ENCODE measurements around the gene ETV3L. TPM values are rescaled to one million over a fixed set of nuclear protein-coding genes. Genes with fewer than 3 reads are reported as not detected.
A peak's percentile ranks its signal among the peaks of the same experiment; 100 is the strongest.

Gene ETV3L
- total RNA-seq, 2 donors from 2014 or later: not detected

GRCh38 chr1:157137408-157138219 is 38.0 kb upstream of the ETV3L start:
- no peak for ATAC-seq (replicated peaks in 1 of 2)
- peak overlapping the region; percentile 97 for H3K27ac Mint-ChIP-seq

GRCh38 chr1:157137046-157137407 is 37.4 kb upstream of the ETV3L start:
- DNase-seq (no peak), ATAC-seq (replicated peaks in 1 of 2) (no peak)
- H3K4me3 Mint-ChIP-seq: peak overlapping the region; percentile 96 to 98
- H3K36me3 Mint-ChIP-seq (ENCODE audit: insufficient read depth in 2 of 2): peaks cover 27 to 38% of the 10 kb centered on the region in 2 donors
- H3K9me3 Mint-ChIP-seq: no peaks in the 10 kb centered on the region
- peak overlapping the region; percentile 97 for H3K27ac Mint-ChIP-seq
- no peaks in the 10 kb centered on the region for H3K27me3 Mint-ChIP-seq (ENCODE audit: low read depth)
- H3K4me1 Mint-ChIP-seq (ENCODE audit: low read depth): peaks cover 88% of the 10 kb centered on the region

More at GRCh38 chr1:157137408-157138219, 38.0 kb upstream of the ETV3L start:
- peak overlapping the region; percentile 96 to 98 for H3K4me3 Mint-ChIP-seq
- DNase-seq: no peak
- H3K36me3 Mint-ChIP-seq (ENCODE audit: insufficient read depth in 2 of 2): peaks cover 27 to 33% of the 10 kb centered on the region in 2 donors
- no peaks in the 10 kb centered on the region for H3K27me3 Mint-ChIP-seq (ENCODE audit: low read depth)
- H3K9me3 Mint-ChIP-seq: no peaks in the 10 kb centered on the region
- peaks cover 87% of the 10 kb centered on the region for H3K4me1 Mint-ChIP-seq (ENCODE audit: low read depth)

- H3K4me1 Mint-ChIP-seq (ENCODE audit: low read depth): peaks cover 82% of the 10 kb centered on the region
- ATAC-seq (replicated peaks in 1 of 2) (no peak), DNase-seq (no peak)
- H3K4me3 Mint-ChIP-seq: peak overlapping the region; percentile 96 to 98
- no peaks in the 10 kb centered on the region for H3K27me3 Mint-ChIP-seq (ENCODE audit: low read depth)
- peaks cover 29 to 44% of the 10 kb centered on the region in 2 donors for H3K36me3 Mint-ChIP-seq (ENCODE audit: insufficient read depth in 2 of 2)
- H3K27ac Mint-ChIP-seq: peak overlapping the region; percentile 97
- no peaks in the 10 kb centered on the region for H3K9me3 Mint-ChIP-seq
These were observed 36.5 kb upstream of the ETV3L start for GRCh38 chr1:157136133-157136532.

- no peak for ATAC-seq (replicated peaks in 1 of 2)
These were observed 36.0 kb upstream of the ETV3L start for GRCh38 chr1:157135646-157136045.

GRCh38 chr1:157135070-157135469 is 35.5 kb upstream of the ETV3L start:
- Mint-ChIP-seq H3K36me3 (ENCODE audit: insufficient read depth in 2 of 2) (peaks cover 29 to 49% of the 10 kb centered on the region in 2 donors), H3K27ac (peak overlapping the region; percentile 97), H3K4me1 (ENCODE audit: low read depth) (peaks cover 71% of the 10 kb centered on the region), H3K4me3 (peak overlapping the region; percentile 96 to 98), H3K9me3 (no peaks in the 10 kb centered on the region), H3K27me3 (ENCODE audit: low read depth) (no peaks in the 10 kb centered on the region)
- ATAC-seq (replicated peaks in 1 of 2): no peak
- no peak for DNase-seq

More at GRCh38 chr1:157135646-157136045, 36.0 kb upstream of the ETV3L start:
- Mint-ChIP-seq H3K4me3 (peak overlapping the region; percentile 96 to 98), H3K36me3 (ENCODE audit: insufficient read depth in 2 of 2) (peaks cover 29 to 46% of the 10 kb centered on the region in 2 donors), H3K9me3 (no peaks in the 10 kb centered on the region), H3K4me1 (ENCODE audit: low read depth) (peaks cover 77% of the 10 kb centered on the region), H3K27me3 (ENCODE audit: low read depth) (no peaks in the 10 kb centered on the region), H3K27ac (peak overlapping the region; percentile 97)
- no peak for DNase-seq

GRCh38 chr1:157134442-157134841 is 34.8 kb upstream of the ETV3L start:
- no peak for DNase-seq
- peaks cover 65% of the 10 kb centered on the region for H3K4me1 Mint-ChIP-seq (ENCODE audit: low read depth)
- no peaks in the 10 kb centered on the region for H3K27me3 Mint-ChIP-seq (ENCODE audit: low read depth)
- no peaks in the 10 kb centered on the region for H3K9me3 Mint-ChIP-seq
- ATAC-seq (replicated peaks in 1 of 2): no peak
- peak overlapping the region; percentile 51 to 96 for H3K4me3 Mint-ChIP-seq
- H3K27ac Mint-ChIP-seq: peak overlapping the region; percentile 78
- H3K36me3 Mint-ChIP-seq (ENCODE audit: insufficient read depth in 2 of 2): peaks cover 29 to 51% of the 10 kb centered on the region in 2 donors

- ATAC-seq (replicated peaks in 1 of 2): peak in 1 of 2 donors; percentile 6
- DNase-seq: no peak
- no peaks in the 10 kb centered on the region for H3K27me3 Mint-ChIP-seq (ENCODE audit: low read depth)
- H3K4me3 Mint-ChIP-seq: peak overlapping the region; percentile 51 to 96
- no peaks in the 10 kb centered on the region for H3K9me3 Mint-ChIP-seq
- peak overlapping the region; percentile 78 for H3K27ac Mint-ChIP-seq
- peaks cover 57% of the 10 kb centered on the region for H3K4me1 Mint-ChIP-seq (ENCODE audit: low read depth)
- H3K36me3 Mint-ChIP-seq (ENCODE audit: insufficient read depth in 2 of 2): peaks cover 29 to 56% of the 10 kb centered on the region in 2 donors
These were observed 33.8 kb upstream of the ETV3L start for GRCh38 chr1:157133426-157133825.

GRCh38 chr1:157132616-157133167 is 33.1 kb upstream of the ETV3L start:
- peaks cover 26 to 58% of the 10 kb centered on the region in 2 donors for H3K36me3 Mint-ChIP-seq (ENCODE audit: insufficient read depth in 2 of 2)
- peak overlapping the region; percentile 25 to 51 for H3K4me3 Mint-ChIP-seq
- no peak for DNase-seq
- peaks cover 57% of the 10 kb centered on the region for H3K4me1 Mint-ChIP-seq (ENCODE audit: low read depth)
- no peaks in the 10 kb centered on the region for H3K9me3 Mint-ChIP-seq
- peak overlapping the region; percentile 4 for H3K27ac Mint-ChIP-seq
- no peaks in the 10 kb centered on the region for H3K27me3 Mint-ChIP-seq (ENCODE audit: low read depth)
- no peak for ATAC-seq (replicated peaks in 1 of 2)

GRCh38 chr1:157132111-157132510 is 32.5 kb upstream of the ETV3L start:
- no peak for ATAC-seq (replicated peaks in 1 of 2)
- Mint-ChIP-seq H3K4me3 (peak overlapping the region; percentile 25 to 51), H3K4me1 (ENCODE audit: low read depth) (peaks cover 56% of the 10 kb centered on the region), H3K27ac (peak overlapping the region; percentile 4), H3K36me3 (ENCODE audit: insufficient read depth in 2 of 2) (peaks cover 21 to 58% of the 10 kb centered on the region in 2 donors), H3K9me3 (no peaks in the 10 kb centered on the region), H3K27me3 (ENCODE audit: low read depth) (no peaks in the 10 kb centered on the region)
- no peak for DNase-seq

- Mint-ChIP-seq H3K27ac (peak overlapping the region; percentile 40), H3K4me1 (ENCODE audit: low read depth) (peaks cover 51% of the 10 kb centered on the region), H3K36me3 (ENCODE audit: insufficient read depth in 2 of 2) (peaks cover 21 to 58% of the 10 kb centered on the region in 2 donors), H3K4me3 (no peak overlapping the region), H3K9me3 (no peaks in the 10 kb centered on the region), H3K27me3 (ENCODE audit: low read depth) (no peaks in the 10 kb centered on the region)
- DNase-seq (no peak), ATAC-seq (replicated peaks in 1 of 2) (no peak)
These were observed 31.7 kb upstream of the ETV3L start for GRCh38 chr1:157131281-157131680.

GRCh38 chr1:157124855-157125254 is 25.2 kb upstream of the ETV3L start:
- peaks cover 11 to 36% of the 10 kb centered on the region in 2 donors for H3K36me3 Mint-ChIP-seq (ENCODE audit: insufficient read depth in 2 of 2)
- H3K9me3 Mint-ChIP-seq: no peaks in the 10 kb centered on the region
- DNase-seq: no peak
- no peaks in the 10 kb centered on the region for H3K27me3 Mint-ChIP-seq (ENCODE audit: low read depth)
- H3K27ac Mint-ChIP-seq: no peak overlapping the region
- ATAC-seq (replicated peaks in 1 of 2): no peak
- H3K4me3 Mint-ChIP-seq: no peak overlapping the region
- H3K4me1 Mint-ChIP-seq (ENCODE audit: low read depth): peaks cover 44% of the 10 kb centered on the region

GRCh38 chr1:157119448-157119847 is 19.8 kb upstream of the ETV3L start:
- Mint-ChIP-seq H3K27ac (no peak overlapping the region), H3K36me3 (ENCODE audit: insufficient read depth in 2 of 2) (peaks cover 4 to 13% of the 10 kb centered on the region in 2 donors), H3K9me3 (no peaks in the 10 kb centered on the region), H3K27me3 (ENCODE audit: low read depth) (no peaks in the 10 kb centered on the region), H3K4me1 (ENCODE audit: low read depth) (peaks cover 29% of the 10 kb centered on the region), H3K4me3 (no peak overlapping the region)
- no peak for DNase-seq
- ATAC-seq (replicated peaks in 1 of 2): no peak

- Mint-ChIP-seq H3K27ac (no peak overlapping the region), H3K27me3 (ENCODE audit: low read depth) (no peaks in the 10 kb centered on the region), H3K4me3 (no peak overlapping the region)
These were observed 19.4 kb upstream of the ETV3L start for GRCh38 chr1:157119008-157119407.

More at GRCh38 chr1:157119008-157119407, 19.4 kb upstream of the ETV3L start:
- no peaks in the 10 kb centered on the region for H3K9me3 Mint-ChIP-seq
- DNase-seq (no peak), ATAC-seq (replicated peaks in 1 of 2) (peak in 1 of 2 donors; percentile 12)
- peaks cover 4 to 9% of the 10 kb centered on the region in 2 donors for H3K36me3 Mint-ChIP-seq (ENCODE audit: insufficient read depth in 2 of 2)
- H3K4me1 Mint-ChIP-seq (ENCODE audit: low read depth): peaks cover 24% of the 10 kb centered on the region
